Panc1 (cell line): Measurements from ENCODE around the gene MTMR12. TPM values are rescaled to one million over a fixed set of nuclear protein-coding genes. Genes with fewer than 3 reads are reported as not detected.

Experiments used
- ATAC-seq: fragments of 200-7000 bp; cut with Tn5 transposase; 2 replicates; pipeline ENCODE4 v1.9.1; 2020; ENCODE audit warnings: mild to moderate bottlenecking, moderate library complexity
- BruUV-seq: library from RNA; stranded (reverse); fragments of 400-500 nt; replicated peaks from 2 replicates; lab custom pipeline; 2021; lab: Mats Ljungman, UMichigan
- CTCF ChIA-PET: fragments of 300-600 bp; sonication (Branson Sonifier 250); formaldehyde crosslinking; loops from one replicate; lab custom pipeline; 2022; ENCODE audit warnings: antibody characterized with exemption; lab: Charles Lee
- POLR2A ChIA-PET: fragments of 300-600 bp; sonication (Branson Sonifier 250); formaldehyde crosslinking; loops from one replicate; lab custom pipeline; 2022; ENCODE audit warnings: antibody characterized with exemption; lab: Charles Lee
- DNase-seq: peaks from one replicate; pipeline ENCODE4 v3.0.0-alpha.2; 2010; ENCODE audit warnings: low read depth, low spot score
- H3K27ac ChIP-seq: 2 replicates; pipeline ENCODE4 v1.5.1; 2011; ENCODE audit warnings: mild to moderate bottlenecking, low read length, inconsistent platforms
- H3K27me3 ChIP-seq: fragments of 200-500 bp; sonication (Bioruptor generic); 2 replicates; pipeline ENCODE4 v1.6.0; 2014; ENCODE audit warnings: low read length, inconsistent platforms; ENCODE audit not compliant: control insufficient read depth, insufficient read depth
- H3K36me3 ChIP-seq: fragments of 200-500 bp; sonication (Bioruptor generic); 2 replicates; pipeline ENCODE4 v1.5.1; 2014; ENCODE audit warnings: inconsistent platforms, mild to moderate bottlenecking, low read length, moderate library complexity; ENCODE audit not compliant: control insufficient read depth, insufficient read depth
- H3K4me1 ChIP-seq: 2 replicates; pipeline ENCODE4 v1.5.1; 2011; ENCODE audit warnings: inconsistent platforms, mild to moderate bottlenecking, low read length, moderate library complexity; ENCODE audit not compliant: control insufficient read depth, insufficient read depth
- H3K4me3 ChIP-seq, 2 experiments: 2 replicates each; pipeline ENCODE4 v1.5.1; 2011 to 2012; ENCODE audit warnings: low read depth in 2 of 2, low read length in 2 of 2, mild to moderate bottlenecking in 2 of 2, inconsistent platforms in 1 of 2, moderate library complexity in 1 of 2
- H3K9me3 ChIP-seq: fragments of 200-500 bp; sonication (Bioruptor generic); 2 replicates; pipeline ENCODE4 v1.5.1; 2014; ENCODE audit warnings: low read depth, mild to moderate bottlenecking, inconsistent platforms, low read length, moderate library complexity; ENCODE audit not compliant: control insufficient read depth, insufficient read depth
- CTCF ChIP-seq: fragments of 450-650 bp; IDR thresholded peaks from 2 replicates; pipeline ENCODE4 v1.5.1; 2017; ENCODE audit warnings: mild to moderate bottlenecking
- POLR2AphosphoS5 ChIP-seq: IDR thresholded peaks from 2 replicates; pipeline ENCODE4 v1.6.1; 2012; ENCODE audit warnings: mild to moderate bottlenecking, low read depth, low read length, moderate library complexity
- REST ChIP-seq, 2 experiments: IDR thresholded peaks; 2 replicates each; pipeline ENCODE4 v1.6.1; 2011 to 2012; ENCODE audit warnings: low read depth in 2 of 2, control low read depth in 1 of 2, low read length in 1 of 2, mild to moderate bottlenecking in 1 of 2, moderate library complexity in 1 of 2; ENCODE audit not compliant: insufficient read depth in 1 of 2
- SIN3A ChIP-seq: IDR thresholded peaks from 2 replicates; pipeline ENCODE4 v1.6.1; 2012; ENCODE audit warnings: low read depth, mild to moderate bottlenecking, low read length, moderate library complexity, borderline replicate concordance; ENCODE audit not compliant: insufficient read depth
- TCF7L2 ChIP-seq: IDR thresholded peaks from 2 replicates; pipeline ENCODE4 v1.6.1; 2011; ENCODE audit warnings: mild to moderate bottlenecking, low read depth, low read length, inconsistent platforms
- in situ Hi-C: cut with HindIII; loops from 2 replicates; pipeline ENCODE4 v1.10.0; 2016; ENCODE audit warnings: low sequenced_read_pairs, low pct_unique_long_range_greater_than_20kb
- intact Hi-C: fragments of 100-400 bp; cut with micrococcal nuclease; formaldehyde crosslinking; loops from one replicate; pipeline ENCODE4 v1.10.0; 2022; ENCODE audit not compliant: unreplicated experiment
- total RNA-seq: library from RNA; stranded (reverse); gene quantifications from one replicate; pipeline ENCODE4 v1.2.1, GENCODE V29; 2021; ENCODE audit not compliant: unreplicated experiment

The MTMR12 gene
- total RNA-seq, 1 experiment from 2014 or later = 42.4 TPM

- ChIA-PET CTCF (no interaction called here), POLR2A (no interaction called here)
- Histone ChIP-seq H3K36me3 (peaks cover 24% of the 10 kb centered on the region), H3K27me3 (no peaks in the 10 kb centered on the region), H3K9me3 (no peaks in the 10 kb centered on the region), H3K4me3 (no peak overlapping the region), H3K4me1 (no peaks in the 10 kb centered on the region), H3K27ac (no peak overlapping the region)
- in situ Hi-C loops (no loop called here), intact Hi-C loops (no loop called here)
- DNase-seq (no peak), ATAC-seq (no peak)
- TF ChIP-seq REST (IDR thresholded peaks at IDR 0.05; ENCODE audit: insufficient read depth in 1 of 2, low read depth in 2 of 2, low read length in 1 of 2) = no peak
- TF ChIP-seq CTCF = no peak
- no TSS peak for BruUV-seq
Measured at GRCh38 chr5:32357658-32358057, 44.9 kb upstream of the MTMR12 start.

- no TSS peak for BruUV-seq
- Histone ChIP-seq H3K27ac (no peak overlapping the region), H3K36me3 (peaks cover 20% of the 10 kb centered on the region), H3K4me3 (no peak overlapping the region), H3K9me3 (no peaks in the 10 kb centered on the region), H3K27me3 (no peaks in the 10 kb centered on the region), H3K4me1 (no peaks in the 10 kb centered on the region)
- in situ Hi-C loops = no loop called here
- CTCF ChIA-PET = no interaction called here
- TF ChIP-seq REST (IDR thresholded peaks at IDR 0.05; ENCODE audit: insufficient read depth in 1 of 2, low read depth in 2 of 2, low read length in 1 of 2) (no peak), TCF7L2 (no peak), CTCF (no peak), POLR2AphosphoS5 (no peak), SIN3A (no peak)
- POLR2A ChIA-PET = interaction anchor here (0.6 kb wide), 1 partner anchor 61 kb away, joined by 5 read pairs; no protein-coding TSS in a partner anchor
- intact Hi-C loops = no loop called here
- no peak for DNase-seq
- no peak for ATAC-seq
Measured at GRCh38 chr5:32355686-32356085, 42.9 kb upstream of the MTMR12 start.
